Endothelial cell of umbilical vein (primary cell): ENCODE measurements around the gene GNAZ. TPM values are rescaled to one million over a fixed set of nuclear protein-coding genes. Genes with fewer than 3 reads are reported as not detected.

ENCODE experiments used
- BruUV-seq: library from RNA; stranded (reverse); fragments of 400-500 nt; replicated peaks from 2 replicates; lab custom pipeline; 2021; lab: Mats Ljungman, UMichigan
- CTCF ChIA-PET: fragments of 300-600, 350-600 bp; sonication (Branson Sonifier 250); formaldehyde crosslinking; loops from one replicate; lab custom pipeline; 2021; ENCODE audit warnings: antibody characterized with exemption, inconsistent platforms; lab: Charles Lee
- POLR2A ChIA-PET: fragments of 300-600, 350-600 bp; sonication (Branson Sonifier 250); formaldehyde crosslinking; loops from one replicate; lab custom pipeline; 2021; ENCODE audit warnings: antibody characterized with exemption, inconsistent platforms; lab: Charles Lee
- DNase-seq: peaks from one replicate; pipeline ENCODE4 v3.0.0-alpha.2; 2011; ENCODE audit warnings: low read depth, low spot score
- FAIRE-seq: peaks from 2 replicates; lab custom pipeline; 2011; peaks lifted over from hg19 to GRCh38; lab: Jason Lieb, UNC
- H2AFZ ChIP-seq: 2 replicates; pipeline ENCODE4 v1.6.0; 2012; ENCODE audit warnings: low read depth, low read length, control low read depth, inconsistent platforms
- H3K27ac ChIP-seq: 2 replicates; pipeline ENCODE4 v1.5.1; 2011; ENCODE audit warnings: low read depth, mild to moderate bottlenecking, control low read depth, low read length, moderate library complexity; ENCODE audit not compliant: insufficient read depth
- H3K27me3 ChIP-seq, 2 experiments: 2 replicates each; pipeline versions ENCODE4 v1.6.0 to v1.6.1; 2011; ENCODE audit warnings: low read length in 2 of 2, mixed read lengths in 1 of 2; ENCODE audit not compliant: control insufficient read depth in 2 of 2, insufficient read depth in 2 of 2
- H3K36me3 ChIP-seq, 2 experiments: 2 replicates in 1 of 2; 3 replicates in 1 of 2; pipeline ENCODE4 v1.5.1; 2011; ENCODE audit warnings: low read length in 2 of 2, mild to moderate bottlenecking in 1 of 2, moderate library complexity in 1 of 2; ENCODE audit not compliant: control insufficient read depth in 2 of 2, insufficient read depth in 2 of 2; ENCODE audit errors: extremely low read depth in 1 of 2
- H3K4me1 ChIP-seq: 3 replicates; pipeline ENCODE4 v1.5.1; 2011; ENCODE audit warnings: mild to moderate bottlenecking, low read length; ENCODE audit not compliant: control insufficient read depth, insufficient read depth; ENCODE audit errors: extremely low read depth
- H3K4me2 ChIP-seq: 2 replicates; pipeline ENCODE4 v1.6.1; 2011; ENCODE audit warnings: low read length, control low read depth, mixed read lengths; ENCODE audit not compliant: insufficient read depth
- H3K4me3 ChIP-seq, 3 experiments: fragments of 200-600 bp in 1 of 3; sonication (generic), shearing (Covaris generic) in 1 of 3; replicated peaks in 1 of 3; 2 replicates each; pipeline ENCODE4 v1.5.1; 2011 to 2016; ENCODE audit warnings: control low read depth in 3 of 3, low read length in 3 of 3, mild to moderate bottlenecking in 2 of 3, inconsistent platforms in 1 of 3, low read depth in 1 of 3, moderate library complexity in 1 of 3; ENCODE audit not compliant: insufficient read depth in 1 of 3
- H3K79me2 ChIP-seq: 2 replicates; pipeline ENCODE4 v1.6.0; 2012; ENCODE audit warnings: low read length, inconsistent platforms; ENCODE audit not compliant: control insufficient read depth, insufficient read depth
- H3K9ac ChIP-seq: replicated peaks from 2 replicates; pipeline ENCODE3; 2011; ENCODE audit warnings: low read length, control low read depth; ENCODE audit not compliant: insufficient read depth; ENCODE audit errors: extremely low read depth
- H3K9me1 ChIP-seq: replicated peaks from 3 replicates; pipeline ENCODE4 v1.6.0; 2011; ENCODE audit warnings: mild to moderate bottlenecking, low read length; ENCODE audit not compliant: control insufficient read depth, insufficient read depth; ENCODE audit errors: extremely low read depth
- H3K9me3 ChIP-seq: replicated peaks from 2 replicates; pipeline ENCODE4 v1.5.1; 2012; ENCODE audit warnings: low read length, inconsistent platforms; ENCODE audit not compliant: control insufficient read depth, insufficient read depth
- H4K20me1 ChIP-seq: replicated peaks from 2 replicates; pipeline ENCODE3; 2011; ENCODE audit warnings: mild to moderate bottlenecking, low read length; ENCODE audit not compliant: control insufficient read depth, insufficient read depth; ENCODE audit errors: extremely low read depth
- GATA2 ChIP-seq: IDR thresholded peaks from 2 replicates; pipeline ENCODE4 v1.7.0; 2011; ENCODE audit warnings: low read depth, mild to moderate bottlenecking, moderate library complexity, mixed read lengths, low read length; ENCODE audit not compliant: insufficient read length, insufficient read depth
- JUN ChIP-seq: IDR thresholded peaks from 2 replicates; pipeline ENCODE4 v1.6.1; 2011; ENCODE audit warnings: borderline replicate concordance, low read depth; ENCODE audit not compliant: insufficient read length, insufficient read depth
- MYC ChIP-seq: IDR thresholded peaks from one replicate; pipeline ENCODE4 v1.6.1; 2011; ENCODE audit warnings: mild to moderate bottlenecking, low read depth, low read length
- POLR2AphosphoS5 ChIP-seq: IDR thresholded peaks from 2 replicates; pipeline ENCODE4 v1.6.1; 2012; ENCODE audit warnings: low read depth, mild to moderate bottlenecking, control low read depth, low read length, moderate library complexity; ENCODE audit not compliant: insufficient read depth
- dilution Hi-C: fragments of 300-500 bp; cut with MboI; formaldehyde crosslinking; loops from one replicate; pipeline ENCODE4 v1.15.0; 2019; ENCODE audit warnings: low sequenced_read_pairs; ENCODE audit not compliant: extremely low pct_ligation_motif_present
- intact Hi-C: fragments of 100-400 bp; cut with micrococcal nuclease; formaldehyde crosslinking; loops from one replicate; pipeline ENCODE4 v1.10.0; 2022
- polyA plus RNA-seq, 4 experiments: library from polyadenylated mRNA; depleted of rRNA in 3 of 4; stranded (reverse) in 3 of 4; unstranded in 1 of 4; fragments of >200 nt; gene quantifications; 2 replicates each; pipeline versions ENCODE4 v1.2.1 to v1.2.3, GENCODE V29; 2011 to 2012; ENCODE audit warnings: missing spikeins in 1 of 4
- total RNA-seq: library from RNA; stranded (reverse); gene quantifications from 2 replicates; pipeline ENCODE4 v1.2.3, GENCODE V29; 2021
- TF ChIP-seq, protein P1 (sequence below), 2 donors: IDR thresholded peaks; 1 replicate in 1 of 2; 2 replicates in 1 of 2; pipeline ENCODE4 v1.5.1; 2011; ENCODE audit warnings: low read length in 2 of 2, mild to moderate bottlenecking in 2 of 2, moderate library complexity in 2 of 2, control low read depth in 1 of 2, inconsistent platforms in 1 of 2, low read depth in 1 of 2; ENCODE audit not compliant: insufficient read depth in 1 of 2; ENCODE audit errors: extremely low read depth in 1 of 2
- TF ChIP-seq, protein P2 (sequence below): IDR thresholded peaks from 2 replicates; pipeline ENCODE4 v1.6.1; 2011; ENCODE audit not compliant: insufficient read depth, insufficient read length

Gene GNAZ
- total and polyA plus RNA-seq, 2 donors (not counting 3 experiments of a cell fraction or from before 2014, with no cell fraction given) = 0.44 to 0.86 TPM

DNA sequence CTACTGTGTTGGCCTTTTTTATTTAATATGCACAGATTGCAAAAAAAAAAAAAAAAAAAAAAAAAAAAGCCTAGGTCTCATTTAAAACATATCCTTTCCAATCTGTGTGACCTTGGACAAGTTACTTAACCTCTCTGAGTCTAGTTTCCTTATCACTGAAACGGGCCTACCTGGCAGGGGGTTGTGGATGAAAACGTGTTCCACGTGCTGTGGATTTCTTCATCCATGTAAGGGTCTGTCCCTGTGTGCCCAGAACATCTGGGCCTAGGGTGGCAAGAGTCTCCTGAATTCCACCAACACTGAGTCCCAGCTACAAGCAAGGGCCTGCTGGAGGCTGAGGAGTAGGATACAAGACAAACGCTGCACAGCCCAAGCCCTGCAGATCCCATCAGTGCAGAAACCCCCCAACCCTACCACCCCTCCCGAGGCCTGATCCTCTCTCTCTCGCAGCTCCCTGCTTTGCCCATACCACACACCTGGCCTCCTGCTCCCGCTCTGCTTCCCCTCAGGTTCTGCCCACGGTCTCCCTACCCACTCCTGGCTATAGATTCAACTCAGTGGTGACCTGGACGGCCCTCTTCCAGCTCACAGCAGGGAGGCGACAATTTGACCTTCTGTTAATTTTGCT is 4.7 kb upstream of the GNAZ start:
- Histone ChIP-seq H3K9me1 (no peaks in the 10 kb centered on the region), H3K4me3 (no peak overlapping the region), H3K27me3 (peaks cover 0 to 3% of the 10 kb centered on the region in 2 experiments), H4K20me1 (no peaks in the 10 kb centered on the region), H3K9ac (no peak overlapping the region), H3K9me3 (no peaks in the 10 kb centered on the region), H3K79me2 (no peaks in the 10 kb centered on the region), H2AFZ (no peak overlapping the region), H3K27ac (no peak overlapping the region), H3K36me3 (no peaks in the 10 kb centered on the region), H3K4me2 (no peak overlapping the region), H3K4me1 (peaks cover 6% of the 10 kb centered on the region)
- DNase-seq = no peak
- intact Hi-C loops (no loop called here), dilution Hi-C loops (no loop called here)
- no peak for FAIRE-seq
- BruUV-seq = no TSS peak
- ChIA-PET POLR2A (no interaction called here), CTCF (no interaction called here)
- TF ChIP-seq, protein P1, sequence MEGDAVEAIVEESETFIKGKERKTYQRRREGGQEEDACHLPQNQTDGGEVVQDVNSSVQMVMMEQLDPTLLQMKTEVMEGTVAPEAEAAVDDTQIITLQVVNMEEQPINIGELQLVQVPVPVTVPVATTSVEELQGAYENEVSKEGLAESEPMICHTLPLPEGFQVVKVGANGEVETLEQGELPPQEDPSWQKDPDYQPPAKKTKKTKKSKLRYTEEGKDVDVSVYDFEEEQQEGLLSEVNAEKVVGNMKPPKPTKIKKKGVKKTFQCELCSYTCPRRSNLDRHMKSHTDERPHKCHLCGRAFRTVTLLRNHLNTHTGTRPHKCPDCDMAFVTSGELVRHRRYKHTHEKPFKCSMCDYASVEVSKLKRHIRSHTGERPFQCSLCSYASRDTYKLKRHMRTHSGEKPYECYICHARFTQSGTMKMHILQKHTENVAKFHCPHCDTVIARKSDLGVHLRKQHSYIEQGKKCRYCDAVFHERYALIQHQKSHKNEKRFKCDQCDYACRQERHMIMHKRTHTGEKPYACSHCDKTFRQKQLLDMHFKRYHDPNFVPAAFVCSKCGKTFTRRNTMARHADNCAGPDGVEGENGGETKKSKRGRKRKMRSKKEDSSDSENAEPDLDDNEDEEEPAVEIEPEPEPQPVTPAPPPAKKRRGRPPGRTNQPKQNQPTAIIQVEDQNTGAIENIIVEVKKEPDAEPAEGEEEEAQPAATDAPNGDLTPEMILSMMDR (IDR thresholded peaks at IDR 0.05; ENCODE audit: extremely low read depth in 1 of 2, insufficient read depth in 1 of 2, low read depth in 1 of 2, low read length in 2 of 2) = no peak
- TF ChIP-seq GATA2 = no peak
- no peak for TF ChIP-seq MYC
- TF ChIP-seq JUN = no peak
- TF ChIP-seq, protein P2, sequence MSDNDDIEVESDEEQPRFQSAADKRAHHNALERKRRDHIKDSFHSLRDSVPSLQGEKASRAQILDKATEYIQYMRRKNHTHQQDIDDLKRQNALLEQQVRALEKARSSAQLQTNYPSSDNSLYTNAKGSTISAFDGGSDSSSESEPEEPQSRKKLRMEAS = no peak
- TF ChIP-seq POLR2AphosphoS5 = no peak
